Upper lobe of left lung (tissue), 6 donors: ENCODE measurements around the gene MS4A10. TPM values are rescaled to one million over a fixed set of nuclear protein-coding genes. Genes with fewer than 3 reads are reported as not detected.
"Not testable (repeated sequence)": the region's sequence is repeated elsewhere in the genome, so short reads cannot be mapped to it uniquely, and the experiment has no call there.

Source experiments
- ATAC-seq, 2 donors: fragments of 200-7000 bp; cut with Tn5 transposase; one replicate each; pipeline ENCODE4 v1.9.1; 2022; ENCODE audit warnings: mild to moderate bottlenecking in 2 of 2, moderate library complexity in 2 of 2; ENCODE audit not compliant: low FRiP score in 2 of 2
- DNase-seq, 2 donors: peaks; one replicate each; pipeline ENCODE4 v3.0.0-alpha.2; 2019 to 2020
- H3K27ac ChIP-seq, 4 donors: fragments of 200-600 bp; sonication (generic); one replicate each; pipeline ENCODE4 v1.5.1; 2016 to 2019
- H3K27me3 ChIP-seq, 4 donors: fragments of 200-600 bp; sonication (generic); one replicate each; pipeline ENCODE4 v1.5.1; 2017 to 2019
- H3K36me3 ChIP-seq, 4 donors: fragments of 200-600 bp; sonication (generic); one replicate each; pipeline ENCODE4 v1.5.1; 2016 to 2019
- H3K4me1 ChIP-seq, 4 donors: fragments of 200-600 bp; sonication (generic); one replicate each; pipeline ENCODE4 v1.5.1; 2018 to 2019
- H3K4me3 ChIP-seq, 4 donors: fragments of 200-600 bp; sonication (generic); one replicate each; pipeline ENCODE4 v1.5.1; 2017 to 2019; ENCODE audit warnings: mild to moderate bottlenecking in 2 of 4, moderate library complexity in 1 of 4
- H3K9me3 ChIP-seq, 4 donors: fragments of 200-600 bp; sonication (generic); one replicate each; pipeline ENCODE4 v1.5.1; 2018 to 2019
- EP300 ChIP-seq, 4 donors: sonication (generic); formaldehyde crosslinking; IDR thresholded peaks; one replicate each; pipeline ENCODE4 v1.5.1; 2017; ENCODE audit warnings: antibody characterized with exemption in 4 of 4, control low read depth in 2 of 4
- POLR2A ChIP-seq, 4 donors: fragments of 450-650 bp; IDR thresholded peaks; one replicate each; pipeline ENCODE4 v1.5.1; 2016 to 2017; ENCODE audit warnings: antibody characterized with exemption in 4 of 4, mild to moderate bottlenecking in 2 of 4
- POLR2AphosphoS5 ChIP-seq, 2 donors: sonication (generic); formaldehyde crosslinking; IDR thresholded peaks; one replicate each; pipeline ENCODE4 v1.5.1; 2017; ENCODE audit warnings: antibody characterized with exemption in 2 of 2
- WGBS, 2 donors: methylation state at CpG; one replicate each; pipeline ENCODE4 v1.1.5; 2017 to 2018; 5-methylcytosine and 5-hydroxymethylcytosine counted together
- total RNA-seq, 6 donors: library from RNA; depleted of rRNA in 4 of 6; stranded (reverse); fragments of >200 nt in 4 of 6; gene quantifications; one replicate each; pipeline versions ENCODE4 v1.1.0 to v1.2.1, GENCODE V29; 2016 to 2021
- TF ChIP-seq, protein P1 (sequence below), 6 experiments: fragments of 450-650 bp in 4 of 6; fragments of 200-600 bp in 2 of 6; sonication (generic) in 2 of 6; IDR thresholded peaks; one replicate each; pipeline ENCODE4 v1.5.1; 2016 to 2019; ENCODE audit warnings: antibody characterized with exemption in 6 of 6
- donor health status: DM: no; HTN: no; CAD: no; lungs with moderate emphysema.
- donor health status: DM: no; HTN: yes; CAD: no; lungs with severe emphysema.

The MS4A10 gene
- total RNA-seq, 6 donors from 2014 or later, result not detected

GRCh38 chr11:60813324-60813723 lies 28.2 kb downstream of the MS4A10 start:
- H3K4me1 ChIP-seq, result peaks cover 0 to 8% (median 0%) of the 10 kb centered on the region in 4 donors
- H3K27me3 ChIP-seq, result no peaks in the 10 kb centered on the region
- H3K4me3 ChIP-seq, result no peak overlapping the region
- H3K36me3 ChIP-seq, result no peaks in the 10 kb centered on the region
- no peak for TF ChIP-seq EP300 (IDR thresholded peaks at IDR 0.05)
- ATAC-seq (no peak), DNase-seq (no peak)
- peaks cover 9 to 17% (median 12%) of the 10 kb centered on the region in 4 donors for H3K9me3 ChIP-seq
- 87 to 100% methylated on average over 1 of the region's 1 CpG for WGBS, 2 donors
- H3K27ac ChIP-seq, result no peak overlapping the region

DNA sequence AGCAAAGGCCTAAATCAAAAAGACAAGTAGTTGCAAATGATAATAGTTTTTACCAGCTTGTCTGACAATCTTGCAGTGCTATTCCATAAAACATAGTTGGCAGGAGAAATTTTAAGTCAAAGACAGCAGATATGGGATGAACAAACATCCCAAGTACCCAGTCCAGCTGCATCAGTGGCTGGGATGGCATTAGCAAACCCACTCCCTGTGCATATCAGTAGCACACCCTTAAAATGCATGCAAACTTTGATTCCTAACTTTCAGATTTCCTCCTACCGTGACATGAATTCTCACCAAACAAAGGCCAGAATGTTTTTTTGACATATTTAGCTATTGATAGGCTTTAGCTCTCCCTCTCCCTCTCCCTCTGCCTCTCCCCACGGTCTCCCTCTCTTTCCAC lies 29.0 kb downstream of the MS4A10 start:
- 92 to 93% methylated on average over 2 of the region's 2 CpGs for WGBS, 2 donors
- ATAC-seq, result no peak
- TF ChIP-seq POLR2A (IDR thresholded peaks at IDR 0.05) (no peak), EP300 (IDR thresholded peaks at IDR 0.05) (no peak), POLR2AphosphoS5 (IDR thresholded peaks at IDR 0.05) (no peak)
- TF ChIP-seq, protein P1, sequence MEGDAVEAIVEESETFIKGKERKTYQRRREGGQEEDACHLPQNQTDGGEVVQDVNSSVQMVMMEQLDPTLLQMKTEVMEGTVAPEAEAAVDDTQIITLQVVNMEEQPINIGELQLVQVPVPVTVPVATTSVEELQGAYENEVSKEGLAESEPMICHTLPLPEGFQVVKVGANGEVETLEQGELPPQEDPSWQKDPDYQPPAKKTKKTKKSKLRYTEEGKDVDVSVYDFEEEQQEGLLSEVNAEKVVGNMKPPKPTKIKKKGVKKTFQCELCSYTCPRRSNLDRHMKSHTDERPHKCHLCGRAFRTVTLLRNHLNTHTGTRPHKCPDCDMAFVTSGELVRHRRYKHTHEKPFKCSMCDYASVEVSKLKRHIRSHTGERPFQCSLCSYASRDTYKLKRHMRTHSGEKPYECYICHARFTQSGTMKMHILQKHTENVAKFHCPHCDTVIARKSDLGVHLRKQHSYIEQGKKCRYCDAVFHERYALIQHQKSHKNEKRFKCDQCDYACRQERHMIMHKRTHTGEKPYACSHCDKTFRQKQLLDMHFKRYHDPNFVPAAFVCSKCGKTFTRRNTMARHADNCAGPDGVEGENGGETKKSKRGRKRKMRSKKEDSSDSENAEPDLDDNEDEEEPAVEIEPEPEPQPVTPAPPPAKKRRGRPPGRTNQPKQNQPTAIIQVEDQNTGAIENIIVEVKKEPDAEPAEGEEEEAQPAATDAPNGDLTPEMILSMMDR (IDR thresholded peaks at IDR 0.05), result no peak
- Histone ChIP-seq H3K36me3 (no peaks in the 10 kb centered on the region), H3K27me3 (no peaks in the 10 kb centered on the region), H3K4me3 (no peak overlapping the region), H3K4me1 (peaks cover 0 to 8% (median 0%) of the 10 kb centered on the region in 4 donors), H3K27ac (no peak overlapping the region), H3K9me3 (peaks cover 9 to 17% (median 12%) of the 10 kb centered on the region in 4 donors)
- no peak for DNase-seq

DNA sequence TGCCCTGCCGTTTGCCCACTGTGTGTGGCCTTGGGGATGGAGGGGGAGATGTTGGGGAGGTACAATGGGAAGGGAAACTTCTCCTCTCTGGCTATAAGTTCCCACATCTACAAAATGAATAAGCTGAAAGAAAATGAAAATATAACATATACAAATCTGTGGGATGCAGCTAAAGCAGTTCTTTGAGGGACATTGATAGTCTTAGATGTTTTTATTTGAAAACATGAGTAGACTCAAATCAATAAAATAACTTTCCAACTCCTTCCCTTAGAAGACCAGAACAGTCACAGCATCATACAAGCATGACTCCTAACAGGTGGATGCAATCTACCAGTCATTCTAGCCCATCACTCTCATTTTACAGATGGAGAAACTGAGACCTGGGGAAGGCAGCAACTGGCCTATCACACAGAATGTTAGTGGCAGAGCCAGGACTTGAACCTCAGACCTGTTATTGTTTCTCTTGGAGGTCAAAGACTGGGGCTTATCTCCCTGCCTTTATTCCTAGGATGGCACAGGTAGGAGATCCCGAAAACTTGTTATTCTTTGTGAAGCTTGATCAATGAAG lies 31.5 kb downstream of the MS4A10 start:
- ATAC-seq (no peak), DNase-seq (no peak)
- TF ChIP-seq, protein P1 (IDR thresholded peaks at IDR 0.05), result no peak
- TF ChIP-seq EP300 (IDR thresholded peaks at IDR 0.05), result no peak
- no peak for TF ChIP-seq POLR2AphosphoS5 (IDR thresholded peaks at IDR 0.05)
- TF ChIP-seq POLR2A (IDR thresholded peaks at IDR 0.05), result no peak
- H3K27me3 ChIP-seq, result no peaks in the 10 kb centered on the region
- no peak overlapping the region for H3K4me3 ChIP-seq
- WGBS, 2 donors, result 91 to 93% methylated on average over 2 of the region's 2 CpGs
- H3K36me3 ChIP-seq, result no peaks in the 10 kb centered on the region
- no peak overlapping the region for H3K27ac ChIP-seq
- no peaks in the 10 kb centered on the region for H3K4me1 ChIP-seq
- H3K9me3 ChIP-seq, result peaks cover 9 to 17% (median 12%) of the 10 kb centered on the region in 4 donors

DNA sequence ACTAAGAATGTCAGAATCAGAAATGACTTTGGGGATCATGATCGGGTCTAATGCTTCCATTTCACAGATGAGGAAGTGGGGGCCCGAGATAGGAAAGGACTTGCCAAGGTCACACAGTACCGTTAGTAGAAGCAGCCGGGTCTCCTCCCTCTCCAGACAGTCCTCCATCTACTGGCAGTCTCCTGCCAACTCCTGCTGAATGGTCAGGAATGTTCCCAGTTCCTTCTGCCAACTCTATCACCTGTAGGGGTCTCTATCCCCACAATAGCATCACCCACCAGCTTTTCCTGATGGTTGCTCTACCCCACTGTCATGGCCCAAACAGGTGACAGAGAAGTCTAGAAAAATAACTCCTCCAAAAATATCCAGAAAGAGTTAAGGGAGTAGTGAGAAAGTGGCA lies 32.9 kb downstream of the MS4A10 start:
- H3K9me3 ChIP-seq, result peaks cover 9 to 17% (median 12%) of the 10 kb centered on the region in 4 donors
- no peak overlapping the region for H3K4me3 ChIP-seq
- no peak overlapping the region for H3K27ac ChIP-seq
- H3K27me3 ChIP-seq, result no peaks in the 10 kb centered on the region
- DNase-seq (no peak), ATAC-seq (no peak)
- 66 to 79% methylated on average over 4 of the region's 4 CpGs for WGBS, 2 donors
- H3K4me1 ChIP-seq, result no peaks in the 10 kb centered on the region
- H3K36me3 ChIP-seq, result no peaks in the 10 kb centered on the region
- TF ChIP-seq POLR2A (IDR thresholded peaks at IDR 0.05) (no peak), EP300 (IDR thresholded peaks at IDR 0.05) (no peak), POLR2AphosphoS5 (IDR thresholded peaks at IDR 0.05) (no peak)
- TF ChIP-seq, protein P1 (IDR thresholded peaks at IDR 0.05), result no peak

DNA sequence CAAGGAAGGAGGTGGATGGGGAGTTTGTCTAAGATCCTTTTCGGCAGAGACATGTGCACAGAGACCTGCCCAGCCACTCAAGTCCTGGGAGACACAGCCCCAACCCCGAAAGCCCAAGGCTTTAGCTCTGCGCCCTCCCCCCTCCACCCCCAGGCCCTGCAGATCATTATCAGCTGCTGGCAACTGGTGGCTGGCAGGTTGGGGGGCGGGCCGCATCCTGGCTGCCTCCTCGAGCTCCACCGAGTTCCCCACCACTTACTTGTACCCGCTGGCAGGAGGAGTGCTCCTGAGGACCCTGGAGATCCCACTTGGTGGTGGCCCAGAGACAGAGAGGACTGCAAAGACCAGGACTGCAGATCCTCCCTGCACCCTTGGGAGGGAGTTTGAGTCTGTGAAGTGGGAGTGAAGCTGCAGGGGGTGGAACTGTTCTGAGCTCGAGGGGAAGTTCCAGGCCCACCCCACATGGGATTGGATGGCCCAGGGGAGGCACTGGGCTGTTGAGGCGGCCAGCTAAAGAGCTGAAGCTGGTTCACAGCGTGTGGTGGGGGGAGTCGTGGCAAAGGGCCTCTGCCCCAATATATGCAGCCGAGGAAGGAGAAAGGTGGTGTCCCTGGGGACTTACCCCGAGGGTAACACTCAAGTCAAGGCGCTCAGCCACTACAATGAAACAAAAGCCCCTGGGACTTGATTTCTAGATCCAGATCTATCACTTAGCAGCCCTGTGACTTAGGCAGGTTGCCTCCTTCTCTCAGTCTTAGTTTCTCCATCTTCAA lies 36.9 kb downstream of the MS4A10 start:
- ATAC-seq (no peak), DNase-seq (no peak)
- peaks cover 0 to 9% (median 2%) of the 10 kb centered on the region in 4 donors for H3K4me1 ChIP-seq
- H3K36me3 ChIP-seq, result no peaks in the 10 kb centered on the region
- H3K27ac ChIP-seq, result no peak overlapping the region
- H3K27me3 ChIP-seq, result no peaks in the 10 kb centered on the region
- H3K4me3 ChIP-seq, result no peak overlapping the region
- TF ChIP-seq, protein P1 (IDR thresholded peaks at IDR 0.05), result no peak
- TF ChIP-seq POLR2A (IDR thresholded peaks at IDR 0.05) (no peak), EP300 (IDR thresholded peaks at IDR 0.05) (no peak), POLR2AphosphoS5 (IDR thresholded peaks at IDR 0.05) (no peak)
- 42 to 50% methylated on average over 9 to 15 of the region's 15 CpGs for WGBS, 2 donors
- peaks cover 1 to 8% (median 5%) of the 10 kb centered on the region in 4 donors for H3K9me3 ChIP-seq

DNA sequence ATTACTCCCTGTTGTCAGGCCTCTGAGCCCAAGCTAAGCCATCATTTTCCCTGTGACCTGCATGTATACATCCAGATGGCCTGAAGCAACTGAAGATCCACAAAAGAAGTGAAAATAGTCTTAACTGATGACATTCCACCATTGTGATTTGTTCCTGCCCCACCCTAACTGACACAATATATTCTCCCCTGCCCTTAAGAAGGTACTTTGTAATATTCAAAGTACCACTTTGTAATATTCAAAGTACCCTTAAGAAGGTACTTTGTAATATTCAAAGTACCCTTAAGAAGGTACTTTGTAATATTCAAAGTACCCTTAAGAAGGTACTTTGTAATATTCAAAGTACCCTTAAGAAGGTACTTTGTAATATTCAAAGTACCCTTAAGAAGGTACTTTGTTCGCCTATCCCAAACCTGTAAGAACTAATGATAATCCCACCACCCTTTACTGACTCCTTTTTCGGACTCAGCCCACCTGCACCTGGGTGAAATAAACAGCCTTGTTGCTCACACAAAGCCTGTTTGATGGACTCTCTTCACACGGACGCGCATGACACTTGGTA lies 38.7 kb downstream of the MS4A10 start:
- not testable (repeated sequence) for DNase-seq, H3K36me3 ChIP-seq, H3K27me3 ChIP-seq, H3K4me3 ChIP-seq, ATAC-seq, H3K9me3 ChIP-seq, H3K27ac ChIP-seq, H3K4me1 ChIP-seq
- WGBS, 2 donors, result 62 to 68% methylated on average over 5 of the region's 5 CpGs
